Amniotic epithelial cell (primary cell): ENCODE measurements around the gene BMPR1A.

Experiments used
- DNase-seq: peaks from one replicate; pipeline ENCODE4 v3.0.0-alpha.2; 2010; ENCODE audit warnings: low read depth

Gene BMPR1A

DNA sequence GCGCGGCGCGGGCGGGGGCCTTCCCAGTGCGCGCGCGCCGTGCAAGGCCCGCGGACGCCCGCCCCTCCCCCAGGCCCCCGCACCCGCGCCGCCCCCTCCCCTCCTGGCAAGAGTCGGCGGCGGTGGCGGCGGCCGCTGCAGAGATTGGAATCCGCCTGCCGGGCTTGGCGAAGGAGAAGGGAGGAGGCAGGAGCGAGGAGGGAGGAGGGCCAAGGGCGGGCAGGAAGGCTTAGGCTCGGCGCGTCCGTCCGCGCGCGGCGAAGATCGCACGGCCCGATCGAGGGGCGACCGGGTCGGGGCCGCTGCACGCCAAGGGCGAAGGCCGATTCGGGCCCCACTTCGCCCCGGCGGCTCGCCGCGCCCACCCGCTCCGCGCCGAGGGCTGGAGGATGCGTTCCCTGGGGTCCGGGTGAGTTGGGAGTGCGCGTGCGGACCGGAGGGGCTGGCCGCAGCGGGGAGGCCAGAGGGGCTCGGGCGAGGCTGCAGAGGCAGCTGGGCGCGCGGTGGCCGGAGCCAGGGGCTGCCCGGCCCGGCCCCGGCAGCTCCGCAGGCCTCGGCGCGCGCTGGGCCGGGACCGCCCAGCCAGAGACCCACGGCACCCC lies at the start of gene BMPR1A:
Gene BMPR1A, plus strand, starts transcription at position 109 of the 602 bp plus-strand sequence. CDS start 119,400 bp downstream, outside the sequence.
- peak; percentile 79 for DNase-seq

DNA sequence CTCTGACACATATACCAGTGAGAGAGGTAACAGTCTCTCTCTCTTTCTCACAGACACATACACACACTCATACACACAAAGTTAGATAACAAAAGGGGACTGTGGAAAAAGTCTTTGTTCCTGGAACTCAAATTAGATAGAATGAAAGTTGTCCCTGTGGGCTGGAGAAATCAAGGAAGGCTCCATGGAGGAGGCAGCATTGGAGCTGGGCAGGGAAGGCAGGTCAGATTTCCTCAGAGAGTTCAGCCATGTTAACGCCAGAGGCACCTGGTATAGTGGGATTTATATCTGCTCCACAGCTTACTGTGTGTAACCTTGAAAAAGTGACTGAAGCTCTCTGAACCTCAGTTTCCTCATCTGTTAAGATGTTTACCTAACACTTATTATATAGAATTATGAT lies 49.4 kb upstream of the BMPR1A start:
- no peak for DNase-seq

DNA sequence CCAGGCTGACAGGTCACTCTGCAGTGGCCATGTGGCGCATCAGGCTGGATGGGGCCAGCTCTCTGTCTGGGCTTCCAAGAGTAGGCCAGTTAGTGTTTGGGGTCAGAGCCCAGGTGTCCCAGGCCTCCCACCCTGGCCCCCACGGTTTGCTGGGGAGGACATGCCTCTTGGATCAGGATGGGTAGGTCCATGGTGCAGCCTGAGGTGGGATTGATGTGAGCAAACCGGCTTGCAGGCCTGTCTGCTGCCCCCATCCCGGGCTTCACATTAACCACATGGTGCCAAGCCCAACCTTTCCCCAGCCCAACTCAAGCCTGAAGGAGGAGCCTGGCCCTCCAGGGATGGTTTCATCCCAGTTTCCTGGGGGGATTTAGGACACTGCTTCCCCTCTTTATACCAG lies 48.9 kb upstream of the BMPR1A start:
- DNase-seq = no peak

DNA sequence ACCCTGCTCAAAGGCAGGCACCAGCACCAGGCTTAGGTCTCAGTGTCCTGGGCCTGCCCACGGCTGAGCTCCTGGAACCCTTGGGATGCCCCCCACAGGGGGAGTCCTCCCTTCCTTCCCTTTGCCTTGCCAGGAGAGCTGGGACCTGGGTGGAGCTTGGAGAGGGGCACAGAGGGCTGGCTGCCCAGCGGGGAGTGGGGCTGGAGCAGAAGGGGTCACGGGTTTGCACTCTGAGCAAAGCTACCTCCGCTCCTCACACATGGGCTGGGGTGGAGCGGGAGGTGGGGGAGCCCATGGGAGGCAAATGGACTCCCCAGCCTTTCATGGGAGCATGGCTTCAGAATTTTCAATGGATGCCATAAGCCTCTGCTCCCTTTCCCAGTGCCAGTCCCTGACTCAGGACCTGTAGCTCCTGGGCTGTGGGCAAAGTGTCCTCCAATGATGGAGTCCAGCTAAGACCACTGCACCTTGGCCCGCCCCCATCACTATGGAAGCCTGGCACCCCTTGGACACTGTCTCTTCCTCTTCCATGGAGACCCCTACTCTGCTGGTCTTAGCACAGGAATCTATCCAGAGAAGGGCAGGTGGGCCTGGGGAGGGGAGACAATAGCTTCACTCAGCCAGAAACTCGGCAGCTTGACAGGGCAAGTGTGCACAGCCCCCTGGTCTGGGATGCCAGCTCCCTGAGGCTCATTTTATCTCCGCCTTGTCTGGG lies 48.2 kb upstream of the BMPR1A start:
- DNase-seq = no peak

DNA sequence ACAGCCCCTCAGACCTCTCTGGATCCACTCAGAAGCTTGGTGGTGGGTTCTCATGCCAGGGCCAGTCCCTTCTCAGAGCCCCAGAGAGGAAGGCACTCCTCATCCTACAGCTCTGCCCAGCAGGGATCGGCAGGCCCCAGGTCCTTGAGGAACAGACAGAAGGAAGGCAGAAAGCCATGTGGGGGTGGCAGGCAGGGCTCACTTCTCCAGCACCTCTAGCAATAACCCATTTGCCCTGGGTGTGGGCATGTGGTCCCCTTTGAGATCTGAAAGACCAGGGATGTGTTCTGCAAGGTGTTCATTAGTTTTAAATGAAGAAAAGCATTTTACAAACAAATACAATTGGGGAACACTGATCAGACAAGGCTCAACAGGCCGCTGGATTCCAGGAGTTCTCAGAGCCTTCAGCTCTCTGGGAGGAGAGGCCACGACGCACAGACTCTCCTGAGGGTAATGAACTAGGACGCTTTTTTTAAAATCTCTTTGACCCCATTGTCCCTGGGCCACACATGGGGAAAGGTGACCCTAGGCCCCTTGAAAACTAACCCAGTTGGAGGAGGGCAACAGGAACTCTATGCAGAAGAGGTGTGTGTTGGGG lies 47.5 kb upstream of the BMPR1A start:
- no peak for DNase-seq

DNA sequence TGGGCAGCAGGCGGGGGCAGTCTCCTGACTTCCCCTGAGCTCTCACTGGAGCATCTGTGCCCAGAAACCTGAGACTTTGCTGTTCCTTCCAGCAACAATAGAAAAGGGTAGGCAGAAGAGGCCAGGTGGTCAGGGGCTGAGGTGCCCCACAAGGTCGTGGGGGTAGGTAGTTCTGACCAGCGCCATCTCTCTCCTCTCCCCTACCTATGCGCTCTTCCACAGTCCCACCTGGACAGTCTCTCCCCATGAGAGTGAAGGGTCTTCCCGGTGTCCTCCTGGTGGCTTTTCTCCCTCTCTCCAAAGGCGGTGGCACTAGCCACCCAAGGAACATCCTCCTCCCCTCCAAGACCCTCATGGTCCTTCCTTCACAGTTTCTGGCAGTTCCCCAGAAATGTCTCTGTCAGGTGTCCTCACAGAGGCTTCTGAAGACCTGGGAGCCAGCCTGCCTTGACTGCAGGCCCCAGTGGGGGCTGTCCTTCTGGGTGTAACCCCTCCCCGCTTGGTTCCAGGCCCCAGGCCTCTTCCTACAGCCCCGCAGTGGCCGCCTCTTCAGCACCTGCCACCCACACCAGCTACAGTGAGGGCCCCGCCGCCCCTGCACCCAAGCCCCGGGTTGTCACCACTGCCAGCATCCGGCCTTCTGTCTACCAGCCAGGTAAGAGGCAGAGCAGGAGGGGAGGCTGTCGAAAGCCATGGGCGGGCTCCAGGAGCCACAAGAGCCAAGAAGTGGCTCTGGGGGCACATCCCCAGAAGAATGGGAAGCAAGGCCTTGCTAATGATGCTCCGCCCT lies 46.8 kb upstream of the BMPR1A start:
- no peak for DNase-seq

DNA sequence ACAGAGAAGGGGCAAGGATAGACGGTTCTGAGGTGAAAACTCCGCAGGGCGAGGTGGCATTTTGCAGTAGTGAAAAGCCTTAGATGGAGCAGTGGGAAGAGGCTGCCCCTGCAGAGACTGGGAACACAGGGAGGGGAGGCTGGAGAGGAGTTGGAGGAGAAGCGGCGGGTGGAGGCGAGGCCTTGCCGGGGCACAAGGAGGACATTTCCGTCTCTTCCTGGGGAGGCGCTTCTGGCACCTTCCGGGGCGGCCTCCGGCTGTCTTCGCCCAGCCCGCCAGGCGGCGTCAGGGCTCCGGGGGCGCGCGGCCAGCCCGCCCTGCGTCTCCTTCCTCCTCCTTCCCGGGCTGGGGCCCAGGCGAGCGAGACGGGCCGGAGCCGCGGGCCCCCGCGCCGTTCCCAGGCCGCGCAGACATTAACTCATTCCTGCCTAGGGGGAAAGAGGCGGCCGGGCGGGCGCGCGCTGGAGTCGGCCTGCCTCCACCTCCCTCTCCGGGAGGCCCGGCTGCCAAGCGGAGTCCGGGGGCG lies 45.4 kb upstream of the BMPR1A start:
- DNase-seq = peak; percentile 82

DNA sequence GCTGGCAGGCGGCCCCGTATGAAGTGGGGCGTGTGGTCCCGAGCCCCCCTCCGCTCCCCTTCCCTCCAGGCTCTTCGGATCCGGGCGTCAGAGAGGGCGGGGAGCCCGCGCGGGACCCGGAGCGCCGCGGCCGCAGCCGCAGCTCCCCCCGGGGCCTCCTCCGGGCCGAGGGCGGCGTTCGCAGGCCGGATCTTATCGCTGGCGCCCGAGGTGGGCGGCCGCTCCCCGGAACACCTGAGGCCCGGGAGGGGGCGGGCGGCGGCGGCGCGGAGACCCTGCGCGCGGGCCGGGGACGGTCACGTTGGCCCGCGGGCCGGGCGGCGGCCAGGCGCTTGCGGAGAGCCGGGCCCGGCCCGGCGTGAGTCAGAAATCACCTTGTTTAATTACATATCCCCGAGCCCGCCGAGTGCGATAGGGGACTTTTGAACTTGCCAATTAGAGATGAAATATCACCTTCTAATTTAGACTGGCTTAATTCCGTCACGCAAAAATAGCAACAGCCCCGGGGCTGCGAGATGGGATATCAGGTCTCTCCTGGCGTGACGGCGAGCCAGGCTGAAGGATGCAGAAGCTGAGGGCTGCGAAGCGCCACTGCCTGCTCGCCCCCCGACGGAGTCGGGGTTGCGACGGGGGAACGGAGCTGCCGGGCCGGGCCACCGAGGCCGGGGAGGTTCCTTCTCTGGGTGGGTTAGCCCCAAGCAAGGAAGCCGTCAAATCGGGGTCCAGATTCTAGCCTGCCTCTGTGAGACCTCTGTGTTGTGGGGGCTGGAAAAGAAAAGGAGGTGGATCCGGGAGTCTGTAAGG lies 44.7 kb upstream of the BMPR1A start:
- peak; percentile 29 for DNase-seq

DNA sequence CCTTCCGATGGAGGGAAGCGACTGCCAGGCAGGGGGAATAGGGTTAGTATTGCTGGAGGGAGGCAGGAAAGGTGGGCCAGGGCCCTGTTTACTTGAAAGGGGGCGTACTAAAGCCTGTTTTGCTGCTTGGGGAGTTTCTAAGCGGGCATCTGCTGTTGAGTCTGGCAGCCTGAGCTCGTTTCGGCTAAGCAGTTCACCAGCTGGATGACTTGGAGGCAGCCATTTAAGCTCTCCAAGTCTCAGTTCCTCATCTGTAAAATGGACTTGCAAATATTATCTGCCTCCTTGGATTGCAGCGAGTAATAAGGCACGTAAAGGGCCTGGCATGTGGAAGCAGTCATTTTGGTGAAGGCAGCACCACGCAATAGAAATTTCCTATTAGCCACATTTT lies 44.1 kb upstream of the BMPR1A start:
- DNase-seq = no peak

DNA sequence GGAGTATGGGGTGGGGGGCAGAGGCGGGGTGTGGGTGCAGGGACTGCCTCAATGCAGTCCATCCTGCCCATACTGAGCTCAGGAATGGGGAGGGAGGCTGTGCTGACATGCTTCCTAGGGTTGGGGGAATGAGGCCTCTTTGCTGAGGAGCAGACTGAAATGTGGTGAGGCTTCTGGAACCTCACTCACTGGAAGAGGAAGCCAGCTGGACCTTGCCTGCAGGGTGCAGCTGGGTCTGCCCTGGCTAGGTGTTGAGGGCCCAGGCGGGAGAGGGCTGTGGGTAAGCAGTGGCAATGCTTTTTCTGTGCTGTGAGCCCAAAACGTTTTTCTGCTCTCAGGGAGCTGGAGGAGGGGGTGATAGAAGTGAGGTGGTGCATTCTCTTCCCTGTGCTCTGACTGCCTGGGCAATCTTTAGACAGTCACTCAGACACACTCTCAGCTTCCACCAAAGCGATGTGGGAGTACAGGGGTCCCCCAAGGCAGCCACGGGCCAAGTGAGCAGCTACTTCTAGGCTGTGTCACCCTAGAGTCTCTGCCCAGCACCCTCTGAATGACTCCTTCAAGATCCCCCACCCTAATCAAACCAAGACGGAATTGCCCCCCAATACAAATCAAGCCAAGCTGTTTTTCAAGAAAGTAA lies 41.1 kb upstream of the BMPR1A start:
- DNase-seq = no peak

DNA sequence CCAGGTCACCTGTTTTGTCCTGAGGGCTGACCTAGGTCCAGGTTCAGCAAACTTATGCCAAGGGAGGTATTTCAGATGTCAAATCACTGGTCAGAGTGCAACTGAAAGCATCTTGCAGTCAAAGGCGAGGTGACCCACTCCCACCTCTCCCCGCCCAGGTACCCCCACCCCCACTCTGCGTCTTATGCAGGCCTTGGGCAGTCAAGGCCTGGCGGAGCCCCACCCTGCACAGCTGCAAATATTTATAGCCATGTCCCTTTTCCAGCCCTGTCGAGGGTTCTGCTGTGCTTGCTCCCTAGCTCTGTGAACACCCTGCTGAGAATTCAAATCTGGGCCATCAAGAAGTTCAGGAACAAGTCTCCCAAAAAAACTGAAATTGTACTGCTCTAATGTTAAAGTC lies 40.6 kb upstream of the BMPR1A start:
- no peak for DNase-seq

DNA sequence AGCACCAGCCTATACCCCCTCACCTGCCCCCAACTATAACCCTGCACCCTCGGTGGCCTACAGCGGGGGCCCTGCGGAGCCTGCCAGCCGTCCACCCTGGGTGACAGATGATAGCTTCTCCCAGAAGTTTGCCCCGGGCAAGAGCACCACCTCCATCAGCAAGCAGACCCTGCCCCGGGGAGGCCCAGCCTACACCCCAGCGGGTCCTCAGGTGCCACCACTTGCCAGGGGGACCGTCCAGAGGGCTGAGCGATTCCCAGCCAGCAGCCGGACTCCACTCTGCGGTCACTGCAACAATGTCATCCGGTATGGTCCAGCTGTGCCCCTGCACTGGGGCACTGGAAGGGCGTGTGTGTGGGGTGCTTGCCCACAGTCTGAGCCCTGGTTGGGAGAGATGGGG lies 40.0 kb upstream of the BMPR1A start:
- DNase-seq = no peak

DNA sequence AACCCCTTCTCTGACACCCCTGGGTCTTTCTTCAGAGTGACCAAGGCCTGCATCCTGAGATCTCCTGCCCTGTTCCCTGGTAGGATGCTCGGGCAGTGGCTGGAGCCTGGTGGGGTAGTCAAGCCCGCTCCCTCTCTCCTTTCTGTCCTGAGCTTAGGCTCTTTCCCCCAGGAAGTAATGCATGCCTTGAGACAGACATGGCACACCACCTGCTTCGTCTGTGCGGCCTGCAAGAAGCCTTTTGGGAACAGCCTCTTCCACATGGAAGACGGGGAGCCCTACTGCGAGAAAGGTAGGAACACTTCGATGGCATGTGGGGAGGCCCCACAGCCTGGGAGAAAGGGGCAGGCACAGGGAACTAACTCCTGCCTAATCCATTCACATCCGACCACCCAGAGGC lies 37.9 kb upstream of the BMPR1A start:
- no peak for DNase-seq

DNA sequence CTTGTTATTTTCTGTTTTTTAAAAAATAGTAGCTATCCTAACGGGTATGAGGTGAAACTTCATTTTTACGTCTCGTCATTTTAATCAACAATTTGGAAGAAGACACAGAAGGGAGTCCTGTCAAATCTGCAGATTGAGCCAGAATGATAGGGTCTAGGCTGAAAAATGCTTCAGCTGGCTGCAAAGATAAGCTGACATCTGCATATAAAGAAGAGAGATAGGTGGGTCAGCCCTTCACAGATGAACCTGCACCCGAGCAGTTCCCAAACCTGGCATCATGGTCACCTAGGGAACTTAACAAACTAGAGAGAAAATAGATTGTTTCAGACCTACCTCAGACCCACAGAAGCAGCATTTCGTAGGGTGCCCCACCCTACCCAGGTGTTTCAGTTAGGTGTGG lies 35.2 kb upstream of the BMPR1A start:
- DNase-seq = no peak

DNA sequence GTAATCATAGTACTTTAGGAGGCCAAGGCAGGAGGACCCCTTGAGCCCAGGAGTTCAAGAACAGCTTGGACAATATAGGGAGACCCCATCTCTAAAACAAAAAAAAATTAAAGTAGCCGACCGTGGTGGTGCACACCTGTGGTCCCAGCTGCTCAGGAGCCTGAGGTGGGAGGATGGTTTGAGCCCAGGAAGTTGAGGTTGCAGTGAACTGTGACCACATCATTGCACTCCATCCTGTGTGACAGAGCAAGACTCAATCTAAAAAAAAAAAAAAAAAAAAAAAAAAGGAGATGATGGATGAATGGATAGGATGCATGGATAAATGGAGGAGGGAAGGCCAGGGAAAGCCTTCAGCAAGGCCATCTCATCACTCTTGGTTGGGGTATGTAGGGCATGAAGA lies 33.4 kb upstream of the BMPR1A start:
- no peak for DNase-seq

DNA sequence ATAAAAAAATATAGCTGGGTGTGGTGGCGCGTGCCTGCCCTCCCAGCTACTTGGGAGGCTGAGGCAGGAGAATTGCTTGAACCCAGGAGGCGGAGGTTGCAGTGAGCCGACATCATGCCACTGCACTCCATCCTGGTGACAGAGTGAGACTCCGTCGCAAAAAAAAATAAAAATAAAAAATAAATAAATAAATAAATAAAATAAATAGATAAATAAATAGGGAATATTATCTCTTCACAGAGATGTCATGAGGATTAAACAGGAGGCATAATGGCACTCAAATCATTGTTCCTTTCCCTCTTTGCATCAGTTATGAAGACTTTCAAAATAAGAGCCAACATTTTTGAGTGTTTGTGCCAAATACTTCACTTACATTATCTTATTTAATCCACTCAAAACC lies 32.0 kb upstream of the BMPR1A start:
- DNase-seq = no peak

DNA sequence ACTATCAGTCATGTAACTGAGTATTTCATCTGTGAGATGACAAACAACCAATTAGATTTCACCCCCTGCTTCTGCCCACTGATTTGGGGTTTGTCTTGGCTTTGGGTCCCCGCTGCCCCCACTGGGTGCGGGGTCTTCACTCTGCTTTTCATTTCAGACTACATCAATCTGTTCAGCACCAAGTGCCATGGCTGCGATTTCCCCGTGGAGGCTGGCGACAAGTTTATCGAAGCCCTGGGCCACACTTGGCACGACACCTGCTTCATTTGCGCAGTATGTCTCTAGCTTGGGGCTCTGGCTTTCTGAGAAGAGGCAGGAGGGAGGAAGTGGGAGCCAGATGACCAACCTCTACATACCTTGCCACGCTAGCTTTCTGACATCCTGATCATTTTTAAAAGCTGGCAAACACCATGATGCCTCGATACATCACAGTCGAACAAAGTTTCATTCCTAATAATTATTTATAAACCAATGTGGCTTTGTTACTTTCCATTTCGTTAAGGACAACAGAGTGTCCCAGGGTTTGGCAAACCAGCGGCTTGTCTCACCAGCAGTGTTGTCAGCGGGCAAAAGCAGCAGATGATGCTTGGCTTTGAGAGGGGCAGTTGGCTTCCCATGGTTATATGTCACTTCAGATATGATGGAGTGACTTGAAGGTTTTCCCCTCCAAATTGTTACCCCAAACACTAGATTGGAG lies 30.3 kb upstream of the BMPR1A start:
- no peak for DNase-seq

DNA sequence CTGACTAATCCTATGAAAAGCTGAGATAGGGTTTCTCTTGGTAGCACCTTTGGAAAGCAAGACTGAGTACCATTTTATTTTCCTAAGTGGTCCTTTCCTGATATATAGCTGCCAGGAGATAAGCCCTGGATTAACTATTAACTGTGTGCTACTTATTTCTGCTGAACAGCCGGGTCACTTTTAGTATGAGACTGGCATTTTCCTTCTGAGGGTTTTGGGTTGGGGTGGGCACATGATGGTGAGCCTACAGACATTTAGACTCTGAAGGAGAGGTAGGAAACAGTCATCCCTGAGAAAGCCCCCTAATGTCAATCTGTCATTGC lies 29.8 kb upstream of the BMPR1A start:
- no peak for DNase-seq

DNA sequence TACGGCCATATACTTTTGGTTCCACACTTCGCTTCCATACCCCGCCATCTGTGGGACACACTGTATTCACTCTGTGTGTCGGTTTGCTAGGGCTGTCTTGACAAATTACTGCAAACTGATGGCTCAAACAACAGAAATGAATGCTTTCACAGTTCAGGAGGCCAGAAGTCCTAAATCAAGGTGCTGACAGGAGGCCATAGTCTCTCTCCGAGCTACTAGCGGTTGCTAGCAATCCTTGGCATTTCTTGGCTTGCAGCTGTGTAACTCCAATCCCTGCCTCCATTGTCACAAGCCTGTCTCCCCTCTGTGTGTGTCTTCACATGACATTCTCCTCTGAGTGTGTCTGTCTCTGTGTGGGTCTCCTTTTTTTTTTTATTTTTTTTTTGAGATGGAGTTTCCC lies 28.9 kb upstream of the BMPR1A start:
- no peak for DNase-seq

DNA sequence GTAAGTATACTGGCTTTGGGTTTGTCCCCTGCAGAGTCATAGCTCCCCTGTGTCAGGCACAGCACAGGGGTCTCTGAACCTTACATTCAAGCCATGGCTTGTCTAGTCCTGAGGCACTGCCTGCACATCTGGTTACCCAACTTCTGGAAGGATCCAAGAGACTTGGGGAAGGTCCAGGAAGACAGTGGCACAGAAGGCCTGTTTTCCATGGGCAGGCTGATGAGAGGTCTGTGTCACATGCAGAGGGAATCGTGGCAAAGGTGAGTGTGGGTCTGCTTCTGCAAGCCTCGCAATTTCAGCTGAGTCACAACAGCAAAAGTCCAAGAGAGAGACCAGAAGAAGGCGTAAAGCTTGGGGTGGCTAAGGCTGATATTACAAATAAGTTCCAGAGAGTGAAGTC lies 28.4 kb upstream of the BMPR1A start:
- DNase-seq = no peak

DNA sequence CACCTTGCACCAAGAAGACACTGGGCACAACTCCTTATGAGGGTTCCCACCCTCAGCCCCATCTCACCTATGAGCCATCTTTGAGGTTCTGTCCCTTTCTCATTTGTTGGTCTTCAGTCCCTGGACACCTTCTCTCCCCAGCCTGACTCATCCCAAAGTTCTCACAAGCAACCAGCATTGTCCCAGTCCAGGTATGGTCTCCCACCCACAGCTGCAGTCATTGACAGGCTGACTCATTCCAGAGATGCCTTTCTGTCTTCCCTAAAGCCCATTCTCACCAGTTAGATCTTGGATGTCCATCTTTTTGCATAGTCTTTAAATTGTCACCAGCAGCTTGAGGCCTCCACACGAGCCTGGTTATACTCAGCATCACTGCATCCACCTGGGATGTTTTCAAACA lies 26.7 kb upstream of the BMPR1A start:
- DNase-seq = no peak
